Measurements from ENCODE around the gene ARPC1A.

ARPC1A gene

GRCh38 chr7:99392046-99392445 lies 66.3 kb downstream of the ARPC1A start:
- no peak for DNase-seq

- peak; percentile 80 for DNase-seq
Observed at GRCh38 chr7:99392659-99393354, 67.1 kb downstream of the ARPC1A start.

GRCh38 chr7:99393355-99394187 lies 67.9 kb downstream of the ARPC1A start:
- DNase-seq = no peak

GRCh38 chr7:99394188-99394502 lies 68.4 kb downstream of the ARPC1A start:
- no peak for DNase-seq

- DNase-seq = no peak
Observed at GRCh38 chr7:99395616-99396327, 70.1 kb downstream of the ARPC1A start.

- no peak for DNase-seq
Observed at GRCh38 chr7:99396418-99397296, 71.0 kb downstream of the ARPC1A start.

- no peak for DNase-seq
Observed at GRCh38 chr7:99397297-99397983, 71.7 kb downstream of the ARPC1A start.

- DNase-seq = no peak
Observed at GRCh38 chr7:99398891-99399445, 73.3 kb downstream of the ARPC1A start.

GRCh38 chr7:99399597-99399996 lies 73.9 kb downstream of the ARPC1A start:
- DNase-seq = no peak

GRCh38 chr7:99402854-99403253 lies 77.2 kb downstream of the ARPC1A start:
- DNase-seq = no peak

- DNase-seq = no peak
Observed at GRCh38 chr7:99403764-99404163, 78.1 kb downstream of the ARPC1A start.

GRCh38 chr7:99404235-99404976 lies 78.7 kb downstream of the ARPC1A start:
- no peak for DNase-seq

GRCh38 chr7:99404977-99405320 lies 79.3 kb downstream of the ARPC1A start:
- DNase-seq = no peak

- DNase-seq = no peak
Observed at GRCh38 chr7:99406557-99406956, 80.9 kb downstream of the ARPC1A start.

GRCh38 chr7:99407872-99408378 lies 82.2 kb downstream of the ARPC1A start:
- DNase-seq = peak; percentile 51

- DNase-seq = peak; percentile 93
Observed at GRCh38 chr7:99408379-99409191, 82.9 kb downstream of the ARPC1A start, which contains the start of the genes BUD31 and PDAP1. BUD31 (plus strand) TSS chr7:99408969; CDS start chr7:99411093, 2,124 bp downstream. PDAP1 (minus strand) TSS chr7:99408597; CDS start chr7:99408548, 49 bp downstream.

GRCh38 chr7:99409192-99409572 lies 83.5 kb downstream of the ARPC1A start:
- peak; percentile 22 for DNase-seq

GRCh38 chr7:99409806-99410205 lies 84.1 kb downstream of the ARPC1A start:
- DNase-seq = no peak

- no peak for DNase-seq
Observed at GRCh38 chr7:99410635-99411034, 84.9 kb downstream of the ARPC1A start.
